NCI-H146 treated with DMSO at 0.1 percent for 48 hours (cell line): ENCODE results near the gene ENTPD1.
"Not testable (repeated sequence)": the region's sequence is repeated elsewhere in the genome, so short reads cannot be mapped to it uniquely, and the experiment has no call there.

ENCODE experiments used
- DNase-seq: peaks from one replicate; lab custom pipeline; 2025; ENCODE audit not compliant: unreplicated experiment; lab: John Stamatoyannopoulos, UW

Gene ENTPD1

DNA sequence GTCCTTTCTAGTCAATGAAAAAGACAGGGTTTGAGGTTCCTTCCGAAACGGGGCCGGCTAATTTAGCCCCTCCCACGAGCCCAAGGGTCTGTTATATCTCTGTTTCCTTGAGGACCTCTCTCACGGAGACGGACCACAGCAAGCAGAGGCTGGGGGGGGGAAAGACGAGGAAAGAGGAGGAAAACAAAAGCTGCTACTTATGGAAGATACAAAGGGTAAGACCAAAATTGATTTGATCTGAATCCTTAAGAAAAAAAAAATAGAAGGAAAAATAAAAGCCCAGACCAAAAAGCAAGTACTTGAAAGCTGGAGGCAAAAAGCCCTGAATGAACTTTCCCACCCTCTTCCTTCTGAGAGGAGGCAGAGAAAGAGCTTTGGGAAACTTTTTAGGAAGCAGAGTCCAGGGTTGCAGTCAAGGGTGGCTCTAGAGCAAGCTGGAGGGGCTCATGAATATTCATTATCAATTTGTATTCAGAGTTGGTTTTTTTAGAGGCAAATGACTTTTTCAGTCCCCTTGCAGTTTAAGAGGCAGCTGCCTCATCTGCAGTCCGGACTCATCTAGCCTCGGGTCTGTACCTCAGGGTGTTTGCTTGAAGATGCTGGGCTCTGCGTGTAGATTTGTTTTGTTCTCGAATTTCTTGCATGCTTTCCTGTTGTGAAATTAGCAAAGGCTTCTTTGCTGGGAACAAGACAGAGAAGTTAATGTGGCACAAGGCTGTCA, at the start of gene ENTPD1:
ENTPD1 (plus strand) TSS at position 123 of the 721 bp plus-strand sequence; CDS start at position 200, 77 bp downstream.
- DNase-seq: no peak

GRCh38 chr10:95706573-95706972, 49.4 kb upstream of the ENTPD1 start:
- DNase-seq: no peak

- no peak for DNase-seq
Measured at GRCh38 chr10:95706990-95707389, 49.0 kb upstream of the ENTPD1 start.

- no peak for DNase-seq
Measured at GRCh38 chr10:95711492-95711891, 44.5 kb upstream of the ENTPD1 start.

- no peak for DNase-seq
Measured at GRCh38 chr10:95716466-95716865, 39.5 kb upstream of the ENTPD1 start.

DNA sequence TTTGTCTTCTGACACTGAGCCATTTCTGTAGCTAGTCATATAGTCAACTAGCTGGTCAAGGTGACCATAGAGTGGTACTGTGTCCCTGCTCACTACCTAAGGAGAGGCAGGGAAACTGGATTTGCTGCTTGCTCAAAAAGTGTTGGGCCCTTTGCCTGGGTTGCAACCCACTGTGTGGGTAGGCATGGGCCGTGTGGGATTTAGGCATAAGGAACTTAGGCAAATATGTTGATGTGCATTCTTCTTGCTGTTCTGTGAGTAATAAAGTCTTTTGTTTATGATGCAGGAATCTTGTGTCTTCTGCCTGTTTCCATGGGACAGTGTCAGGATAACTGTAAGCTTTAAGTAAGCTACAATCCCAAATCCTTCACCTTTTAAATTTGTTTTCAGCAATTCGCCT, 39.1 kb upstream of the ENTPD1 start:
- no peak for DNase-seq

DNA sequence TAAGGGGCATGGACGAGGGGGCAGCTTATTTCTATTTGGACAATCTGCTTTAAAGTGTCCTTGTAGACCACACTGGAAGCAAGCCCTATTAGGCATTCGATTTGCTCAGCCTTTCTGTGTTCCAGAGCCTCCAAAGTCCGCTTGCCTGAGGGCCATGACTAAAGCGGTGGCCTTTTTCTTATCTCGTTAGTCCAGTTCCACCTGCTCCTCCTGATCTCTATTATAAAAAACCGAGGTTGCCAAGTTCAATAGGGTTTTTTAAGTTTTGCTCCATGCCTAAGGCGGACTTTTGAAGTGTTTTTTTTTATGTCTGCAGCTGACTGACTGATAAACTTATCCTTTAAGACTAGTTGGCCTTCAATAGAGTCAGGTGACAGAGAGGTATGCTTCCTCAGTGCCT, 35.2 kb upstream of the ENTPD1 start:
- not testable (repeated sequence) for DNase-seq

GRCh38 chr10:95722496-95722895, 33.5 kb upstream of the ENTPD1 start:
- not testable (repeated sequence) for DNase-seq

DNA sequence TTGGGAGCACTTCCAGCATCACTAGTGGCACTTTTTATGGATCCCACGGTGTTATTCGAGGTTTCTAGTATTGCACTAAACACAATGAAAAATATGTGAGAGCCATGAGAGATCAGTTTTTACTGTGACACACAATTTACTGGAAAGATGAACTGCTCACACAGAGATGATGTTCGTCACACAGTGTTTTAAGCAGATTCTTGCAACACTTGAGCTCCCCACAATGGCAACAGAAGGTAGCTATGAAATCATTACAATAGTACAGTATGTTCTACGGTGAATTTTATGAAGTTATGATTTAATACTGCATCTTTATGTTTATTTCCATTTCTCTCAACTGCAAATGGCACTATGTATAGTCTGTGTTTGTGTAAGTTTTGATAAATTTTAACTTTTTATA, 27.4 kb upstream of the ENTPD1 start:
- DNase-seq: no peak

GRCh38 chr10:95729323-95730055, 26.5 kb upstream of the ENTPD1 start:
- DNase-seq: no peak

DNA sequence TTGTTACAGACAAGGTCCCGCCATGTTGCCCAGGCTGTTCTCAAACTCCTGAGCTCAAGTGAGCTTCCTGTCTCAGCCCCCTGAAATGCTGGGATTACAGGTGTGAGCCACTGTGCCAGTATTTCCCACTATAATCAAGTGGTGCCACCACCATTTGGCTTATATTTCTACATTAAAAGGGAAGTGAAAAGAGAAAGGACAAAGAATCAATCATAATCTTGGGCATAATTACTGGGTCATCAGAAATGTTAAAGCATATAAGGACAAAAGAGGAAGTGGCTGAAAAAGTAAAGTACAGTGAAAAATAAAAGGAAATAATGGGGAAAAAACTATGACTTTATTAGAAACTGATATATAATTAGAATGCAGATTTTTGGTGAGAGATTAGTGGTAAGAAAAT, 25.7 kb upstream of the ENTPD1 start:
- DNase-seq: no peak

DNA sequence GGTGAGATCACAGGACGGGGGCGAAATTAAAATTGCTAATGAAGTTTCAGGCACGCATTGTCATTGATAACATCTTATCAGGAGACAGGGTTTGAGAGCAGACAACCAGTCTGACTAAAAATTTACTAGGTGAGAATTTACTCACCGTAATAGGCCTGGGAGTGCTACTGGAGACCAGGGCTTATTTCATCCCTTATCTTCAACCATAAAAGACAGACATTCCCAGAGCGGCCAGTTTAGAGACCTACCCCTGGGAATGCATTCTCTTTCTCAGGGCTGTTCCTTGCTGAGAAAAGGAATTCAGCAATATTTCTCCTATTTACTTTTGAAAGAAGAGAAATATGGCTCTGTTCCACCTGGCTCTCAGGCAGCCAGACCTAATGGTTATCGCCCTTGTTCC, 23.1 kb upstream of the ENTPD1 start:
- not testable (repeated sequence) for DNase-seq

- DNase-seq: no peak
Measured at GRCh38 chr10:95739056-95739455, 16.9 kb upstream of the ENTPD1 start.

GRCh38 chr10:95741807-95742467, 14.0 kb upstream of the ENTPD1 start:
- DNase-seq: no peak

DNA sequence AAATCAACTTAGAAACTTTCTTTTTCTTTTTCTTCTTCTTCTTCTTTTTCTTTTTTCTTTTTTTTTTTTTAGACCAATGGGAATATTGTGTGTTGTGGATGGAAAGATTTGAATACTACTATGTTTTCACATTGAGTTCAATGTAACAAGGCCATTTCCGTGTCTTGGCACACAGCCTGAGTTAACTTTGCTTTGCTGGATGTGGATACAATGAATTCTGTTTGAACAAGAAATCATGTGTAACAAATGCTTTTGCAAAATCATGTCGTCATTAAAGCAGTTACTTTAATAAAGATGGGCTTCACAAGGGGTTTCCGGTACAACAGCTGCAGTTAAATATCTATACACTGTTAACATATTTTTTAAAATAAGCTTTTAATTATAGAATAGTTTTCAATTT, 13.5 kb upstream of the ENTPD1 start:
- DNase-seq: no peak

DNA sequence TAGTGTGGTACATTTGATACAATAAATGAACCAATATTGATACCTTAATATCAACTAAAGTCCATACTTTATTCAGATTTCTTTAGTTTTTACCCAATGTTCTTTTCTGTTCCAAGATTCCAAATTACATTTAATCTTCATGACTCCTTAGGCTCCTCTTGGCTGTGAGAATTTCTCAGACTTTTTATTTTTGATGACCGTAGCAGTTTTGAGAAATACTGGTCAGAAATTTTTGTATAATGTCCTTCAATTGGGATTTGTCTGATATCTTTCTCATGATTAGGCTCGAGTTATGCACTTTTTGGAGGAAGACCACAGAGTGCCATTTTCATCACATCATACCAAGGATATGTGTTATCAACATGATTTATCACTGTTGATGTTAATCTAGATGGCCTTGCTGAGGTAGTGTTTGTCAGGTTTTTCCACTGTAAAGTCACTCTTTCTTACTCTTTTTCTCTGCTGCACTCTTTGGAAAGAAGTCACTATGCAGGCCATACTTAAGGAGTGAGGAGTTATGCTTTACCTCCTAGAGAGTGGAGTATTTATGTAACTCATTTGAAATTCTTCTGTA, 12.9 kb upstream of the ENTPD1 start:
- no peak for DNase-seq

DNA sequence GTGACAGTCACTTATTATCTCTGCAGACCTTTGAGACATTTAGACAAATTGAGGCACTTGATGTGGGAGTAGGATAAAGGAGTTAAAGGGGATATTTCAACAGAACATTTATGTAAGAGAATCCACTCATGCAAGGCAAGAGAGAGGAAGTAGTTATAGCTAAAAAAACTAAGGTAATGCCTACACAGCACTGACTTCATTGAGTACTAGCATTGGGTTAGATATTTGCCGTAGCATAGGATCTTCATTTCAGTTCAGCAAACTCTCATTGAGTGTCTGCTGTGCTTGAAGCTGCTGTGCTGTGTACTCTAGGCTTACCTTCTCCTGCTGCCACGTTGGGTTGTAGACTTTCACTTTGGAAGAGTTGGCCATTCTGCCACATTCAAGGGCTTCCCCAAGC, 10.5 kb upstream of the ENTPD1 start:
- no peak for DNase-seq

DNA sequence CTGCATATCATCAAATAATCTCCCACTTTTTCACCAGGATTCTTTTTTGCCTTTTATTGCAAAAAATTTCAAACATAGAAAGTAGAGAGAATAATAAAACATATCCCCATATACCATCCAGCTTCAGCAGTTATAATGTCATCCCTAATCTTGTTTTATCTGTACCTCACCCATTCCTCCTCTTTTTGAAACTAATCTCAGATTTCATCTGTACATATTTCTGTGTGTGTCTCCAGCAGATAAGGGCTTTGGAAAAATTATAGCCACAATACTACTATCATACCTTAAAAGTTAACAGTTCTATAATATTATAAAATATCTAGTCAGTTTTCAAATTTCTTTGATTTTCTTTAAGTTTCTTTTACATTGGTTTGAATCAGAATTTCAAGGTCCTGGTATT, 7.6 kb upstream of the ENTPD1 start:
- no peak for DNase-seq

DNA sequence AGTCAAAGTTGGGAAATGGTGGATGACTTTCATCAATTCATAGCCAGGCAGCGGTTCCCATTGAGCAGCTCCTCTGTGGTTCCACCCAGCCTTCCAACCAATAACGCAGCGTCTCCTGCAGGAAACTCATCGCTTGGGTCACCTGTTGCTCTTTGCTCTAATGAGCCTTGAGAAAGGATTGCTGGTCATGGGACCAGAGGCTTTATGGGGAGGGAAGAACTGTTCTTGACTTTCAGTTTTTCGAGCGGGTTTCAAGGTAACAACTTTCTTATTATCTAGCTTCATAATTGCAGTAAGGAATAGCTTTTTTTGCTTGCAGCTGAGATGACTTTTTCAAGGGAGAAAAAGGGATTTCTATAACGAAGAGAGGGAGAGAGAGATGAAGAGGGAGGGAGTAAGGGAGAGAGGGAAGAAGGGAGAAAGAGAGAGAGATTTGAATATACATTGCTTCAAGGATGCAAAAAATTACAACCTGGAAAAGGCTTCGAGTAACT, 405 bp upstream of the ENTPD1 start:
- no peak for DNase-seq

- no peak for DNase-seq
Measured at GRCh38 chr10:95756809-95757684, 1.1 kb downstream of the ENTPD1 start.
